HG03432 (cell line): ENCODE data around the gene LRRC4C.

Experiments
- ATAC-seq: cut with Tn5 transposase; IDR thresholded peaks from one replicate; pipeline ENCODE4 v1.9.1; 2021; ENCODE audit warnings: mild to moderate bottlenecking, moderate library complexity; ENCODE audit not compliant: unreplicated experiment

Gene LRRC4C

GRCh38 chr11:41333357-41333756 lies 126.1 kb downstream of the LRRC4C start:
- ATAC-seq: no peak

- no peak for ATAC-seq
Measured at GRCh38 chr11:41328324-41328723, 131.1 kb downstream of the LRRC4C start.

GRCh38 chr11:41323446-41323845 lies 136.0 kb downstream of the LRRC4C start:
- no peak for ATAC-seq

- peak; percentile 37 for ATAC-seq
Measured at GRCh38 chr11:41320653-41321052, 138.8 kb downstream of the LRRC4C start.

GRCh38 chr11:41320238-41320637 lies 139.2 kb downstream of the LRRC4C start:
- ATAC-seq: peak; percentile 70

- ATAC-seq: no peak
Measured at GRCh38 chr11:41319434-41319833, 140.0 kb downstream of the LRRC4C start.

GRCh38 chr11:41316751-41317150 lies 142.7 kb downstream of the LRRC4C start:
- ATAC-seq: no peak

- no peak for ATAC-seq
Measured at GRCh38 chr11:41313226-41313625, 146.2 kb downstream of the LRRC4C start.

- ATAC-seq: peak; percentile 26
Measured at GRCh38 chr11:41309716-41310115, 149.7 kb downstream of the LRRC4C start.

GRCh38 chr11:41309111-41309522 lies 150.3 kb downstream of the LRRC4C start:
- ATAC-seq: peak; percentile 92

GRCh38 chr11:41308286-41308685 lies 151.2 kb downstream of the LRRC4C start:
- ATAC-seq: no peak

GRCh38 chr11:41307296-41308080 lies 152.0 kb downstream of the LRRC4C start:
- peak; percentile 30 for ATAC-seq

- peak; percentile 33 for ATAC-seq
Measured at GRCh38 chr11:41306431-41306830, 153.0 kb downstream of the LRRC4C start.

- ATAC-seq: no peak
Measured at GRCh38 chr11:41301023-41301422, 158.4 kb downstream of the LRRC4C start.

- ATAC-seq: no peak
Measured at GRCh38 chr11:41289408-41289807, 170.0 kb downstream of the LRRC4C start.

- no peak for ATAC-seq
Measured at GRCh38 chr11:41286751-41287150, 172.7 kb downstream of the LRRC4C start.

GRCh38 chr11:41284354-41284753 lies 175.1 kb downstream of the LRRC4C start:
- no peak for ATAC-seq

GRCh38 chr11:41283191-41283930 lies 176.1 kb downstream of the LRRC4C start:
- no peak for ATAC-seq

GRCh38 chr11:41282395-41282794 lies 177.1 kb downstream of the LRRC4C start:
- no peak for ATAC-seq

- no peak for ATAC-seq
Measured at GRCh38 chr11:41281131-41281742, 178.2 kb downstream of the LRRC4C start.

GRCh38 chr11:41274831-41275230 lies 184.6 kb downstream of the LRRC4C start:
- ATAC-seq: no peak

- no peak for ATAC-seq
Measured at GRCh38 chr11:41273908-41274307, 185.5 kb downstream of the LRRC4C start.
